Inflammatory macrophage treated with lipopolysaccharide for 4 hours (primary cell): ENCODE measurements around the gene AQP6.
A peak's percentile ranks its signal among the peaks of the same experiment; 100 is the strongest.

Experiments
- DNase-seq: peaks from one replicate; pipeline ENCODE4 v3.0.0-alpha.2; 2020

AQP6 gene

GRCh38 chr12:49957570-49957967 lies 15.2 kb upstream of the AQP6 start:
- no peak for DNase-seq

GRCh38 chr12:49959685-49960473 lies 12.9 kb upstream of the AQP6 start:
- no peak for DNase-seq

DNA sequence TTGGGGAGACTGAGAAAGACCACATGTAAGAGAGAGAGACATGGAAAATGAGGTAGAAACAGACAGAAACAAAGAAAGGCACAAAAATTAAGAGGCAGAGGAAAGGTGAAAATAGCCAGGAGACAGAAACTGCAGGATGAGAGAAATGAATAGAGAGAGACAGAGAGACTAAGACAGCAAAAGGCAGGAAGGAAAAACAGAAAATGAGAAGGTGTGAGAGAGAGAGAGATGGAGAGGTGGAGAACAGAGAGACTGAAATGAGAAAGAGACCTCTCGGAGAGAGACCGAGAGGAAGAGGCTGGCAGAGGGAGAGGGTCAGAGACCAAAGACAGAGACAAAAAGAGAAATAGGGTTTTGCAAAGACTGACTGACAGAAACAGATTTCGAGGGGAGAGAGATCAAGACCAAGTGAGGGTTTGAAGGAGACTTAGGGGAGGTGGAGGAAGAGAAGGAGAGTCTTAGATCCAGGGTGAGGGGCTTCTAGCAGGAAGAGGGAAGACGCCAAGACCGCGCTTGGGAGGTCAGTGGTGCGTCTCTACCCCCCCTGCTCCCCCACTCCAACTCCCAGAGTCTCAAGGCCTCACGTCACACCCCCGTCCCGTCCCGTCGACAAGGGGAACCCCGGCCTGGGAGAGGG lies 12.2 kb upstream of the AQP6 start:
- no peak for DNase-seq

- no peak for DNase-seq
Measured at GRCh38 chr12:49961111-49961922, 11.4 kb upstream of the AQP6 start, which contains the start of gene AQP5. Gene AQP5 (plus strand): TSS chr12:49961872. CDS start chr12:49962018, 146 bp downstream.

GRCh38 chr12:49961993-49962764 lies 10.6 kb upstream of the AQP6 start:
- DNase-seq: no peak

- DNase-seq: no peak
Measured at GRCh38 chr12:49962861-49963765, 9.6 kb upstream of the AQP6 start.

- no peak for DNase-seq
Measured at GRCh38 chr12:49963976-49964815, 8.6 kb upstream of the AQP6 start.

- DNase-seq: no peak
Measured at GRCh38 chr12:49964849-49965624, 7.7 kb upstream of the AQP6 start.

GRCh38 chr12:49965836-49966235 lies 6.9 kb upstream of the AQP6 start:
- no peak for DNase-seq

DNA sequence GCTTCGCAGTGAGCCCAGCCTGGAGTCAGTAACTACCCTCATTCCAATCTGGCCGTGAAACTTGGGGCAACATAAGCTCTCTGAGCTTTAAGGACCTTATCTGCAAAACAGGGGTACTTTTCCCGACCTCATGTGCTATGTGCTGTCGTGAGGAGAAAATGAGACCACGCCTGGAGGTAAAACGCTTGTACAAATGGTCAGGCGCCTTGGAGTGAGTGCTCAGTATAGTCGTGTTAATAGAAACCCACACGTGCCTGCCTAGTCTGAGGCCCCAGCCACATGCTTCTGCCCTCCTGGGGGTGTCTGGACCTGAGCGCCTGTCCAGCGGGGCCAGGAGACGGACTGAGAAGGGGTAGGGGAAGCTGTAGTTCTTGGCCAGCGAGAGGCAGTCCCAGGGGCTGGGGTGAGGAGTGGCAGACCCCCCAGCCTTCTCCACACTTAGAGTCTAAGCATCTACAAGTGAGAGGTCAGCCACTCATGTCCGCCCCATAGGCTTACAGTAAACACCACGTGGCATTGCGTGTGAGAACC lies 6.2 kb upstream of the AQP6 start:
- no peak for DNase-seq

GRCh38 chr12:49967042-49967776 lies 5.5 kb upstream of the AQP6 start:
- DNase-seq: peak; percentile 83

GRCh38 chr12:49967777-49968250 lies 4.9 kb upstream of the AQP6 start:
- DNase-seq: no peak

- DNase-seq: no peak
Measured at GRCh38 chr12:49968471-49968870, 4.3 kb upstream of the AQP6 start.

- DNase-seq: no peak
Measured at GRCh38 chr12:49969027-49969426, 3.7 kb upstream of the AQP6 start.

DNA sequence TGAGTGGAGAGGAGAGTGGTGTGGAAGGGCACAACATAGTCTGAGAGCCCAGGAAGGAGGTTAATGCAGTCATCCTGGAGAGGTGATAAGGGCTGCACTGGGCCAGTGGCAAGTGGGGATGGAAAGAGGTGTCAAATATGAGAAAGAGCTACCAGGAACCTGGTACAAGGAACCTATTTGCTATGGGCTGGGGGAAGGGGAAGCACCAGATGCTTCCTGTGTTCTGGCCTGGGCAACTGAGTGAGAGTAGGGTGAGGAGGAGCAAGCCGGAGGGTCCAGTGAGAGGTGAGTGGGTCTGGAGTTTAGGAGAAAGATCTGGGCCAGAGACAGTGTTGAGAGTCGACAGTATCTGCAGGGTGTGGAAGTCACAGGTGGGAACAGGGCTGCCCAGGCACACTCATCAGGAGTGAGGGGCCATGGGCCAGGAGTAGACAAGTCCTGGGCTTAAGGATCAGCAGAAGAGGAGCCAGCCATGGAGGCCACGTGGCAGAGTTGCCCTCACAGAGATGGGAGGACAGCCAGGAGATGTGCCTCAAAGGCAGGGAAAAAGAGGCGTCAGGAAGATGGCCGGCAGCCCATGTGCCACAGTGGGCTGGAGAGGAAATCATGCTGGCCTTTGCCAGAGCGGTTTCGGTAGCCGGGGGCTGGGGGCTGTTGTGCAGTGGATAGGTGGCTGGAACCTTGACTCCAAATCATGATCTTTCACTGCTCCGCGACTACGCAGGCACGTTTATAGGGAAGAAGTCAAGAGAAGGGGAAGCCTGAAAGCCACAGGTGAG lies 2.9 kb upstream of the AQP6 start:
- no peak for DNase-seq

DNA sequence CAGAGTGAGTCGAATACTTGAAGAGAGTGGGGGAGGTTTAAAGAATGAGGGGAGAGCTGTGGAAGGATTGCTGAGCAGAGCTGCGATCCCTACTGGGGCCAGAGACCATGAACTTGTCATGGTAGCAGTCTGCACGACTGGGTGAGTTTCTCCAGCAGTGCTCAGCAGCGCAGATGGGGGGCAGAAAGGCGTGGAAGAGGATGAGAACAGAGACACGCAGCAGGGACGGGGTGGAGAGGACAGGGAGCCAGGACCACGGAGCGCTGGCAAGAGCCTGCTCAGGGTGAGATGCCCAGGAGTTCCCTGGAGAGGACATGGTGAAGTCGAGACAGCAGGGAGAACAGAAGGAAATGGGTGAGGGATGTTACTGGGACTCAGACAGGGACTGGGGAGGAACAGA lies 2.1 kb upstream of the AQP6 start:
- DNase-seq: no peak

GRCh38 chr12:49971141-49971540 lies 1.6 kb upstream of the AQP6 start:
- no peak for DNase-seq

GRCh38 chr12:49972129-49972528 lies 618 bp upstream of the AQP6 start:
- DNase-seq: no peak
